Loucy (cell line): ENCODE data around the gene GNAQ.

ENCODE experiments used
- H2AFZ ChIP-seq: fragments of 200-600 bp; sonication (generic); 2 replicates; pipeline ENCODE4 v1.6.0; 2016; ENCODE audit warnings: antibody characterized with exemption, mild to moderate bottlenecking, low read length, moderate library complexity
- H3F3A ChIP-seq: fragments of 200-600 bp; 2 replicates; pipeline ENCODE4 v1.6.0; 2016; ENCODE audit warnings: antibody characterized with exemption, low read depth, mild to moderate bottlenecking
- H3K27me3 ChIP-seq: fragments of 200-600 bp; sonication (generic); 2 replicates; pipeline ENCODE4 v1.6.1; 2014; ENCODE audit warnings: low read length, mild to moderate bottlenecking; ENCODE audit not compliant: insufficient read depth, poor library complexity, severe bottlenecking
- H3K36me3 ChIP-seq: fragments of 200-600 bp; sonication (generic); 2 replicates; pipeline ENCODE4 v1.6.1; 2016; ENCODE audit warnings: low read length; ENCODE audit not compliant: insufficient read depth
- H3K4me1 ChIP-seq: fragments of 200-600 bp; sonication (generic); 2 replicates; pipeline ENCODE4 v1.5.1; 2014; ENCODE audit warnings: low read length, mild to moderate bottlenecking; ENCODE audit not compliant: insufficient read depth, poor library complexity, severe bottlenecking
- H3K4me2 ChIP-seq: fragments of 200-600 bp; sonication (generic); 2 replicates; pipeline ENCODE4 v1.6.0; 2014; ENCODE audit warnings: antibody characterized with exemption, low read length, low read depth, mild to moderate bottlenecking; ENCODE audit not compliant: poor library complexity, severe bottlenecking
- H3K4me3 ChIP-seq: fragments of 200-600 bp; sonication (generic); 2 replicates; pipeline ENCODE4 v1.5.1; 2014; ENCODE audit warnings: low read length, mild to moderate bottlenecking, mixed read lengths; ENCODE audit not compliant: poor library complexity, severe bottlenecking
- H3K79me2 ChIP-seq: fragments of 200-600 bp; sonication (generic); 2 replicates; pipeline ENCODE4 v1.6.1; 2014; ENCODE audit warnings: low read length; ENCODE audit not compliant: insufficient read depth
- H3K9ac ChIP-seq: fragments of 200-600 bp; sonication (generic); 2 replicates; pipeline ENCODE4 v1.6.0; 2014; ENCODE audit warnings: mild to moderate bottlenecking, low read depth, low read length, moderate library complexity; ENCODE audit not compliant: poor library complexity, severe bottlenecking
- H3K9me2 ChIP-seq: fragments of 200-600 bp; sonication (generic); replicated peaks from 2 replicates; pipeline ENCODE4 v1.6.1; 2016; ENCODE audit warnings: low read depth, low read length, mixed read lengths
- H3K9me3 ChIP-seq: fragments of 200-600 bp; sonication (generic); 2 replicates; pipeline ENCODE4 v1.6.1; 2014; ENCODE audit warnings: mild to moderate bottlenecking, antibody characterized with exemption, low read length, low read depth; ENCODE audit not compliant: insufficient read depth
- H4K20me1 ChIP-seq: fragments of 200-600 bp; sonication (generic); 2 replicates; pipeline ENCODE4 v1.6.0; 2014; ENCODE audit warnings: antibody characterized with exemption, low read length, mild to moderate bottlenecking; ENCODE audit not compliant: insufficient read depth, poor library complexity, severe bottlenecking
- EZH2phosphoT487 ChIP-seq: fragments of 200-600 bp; IDR thresholded peaks from 2 replicates; pipeline ENCODE4 v1.6.1; 2018; ENCODE audit warnings: antibody characterized with exemption, mild to moderate bottlenecking, moderate library complexity, borderline replicate concordance
- TF ChIP-seq, protein P1 (sequence below): fragments of 200-600 bp; sonication (generic); conservative IDR thresholded peaks from 2 replicates; pipeline ENCODE4 v1.5.1; 2014; ENCODE audit warnings: mild to moderate bottlenecking, antibody characterized with exemption, low read length

Gene GNAQ

DNA sequence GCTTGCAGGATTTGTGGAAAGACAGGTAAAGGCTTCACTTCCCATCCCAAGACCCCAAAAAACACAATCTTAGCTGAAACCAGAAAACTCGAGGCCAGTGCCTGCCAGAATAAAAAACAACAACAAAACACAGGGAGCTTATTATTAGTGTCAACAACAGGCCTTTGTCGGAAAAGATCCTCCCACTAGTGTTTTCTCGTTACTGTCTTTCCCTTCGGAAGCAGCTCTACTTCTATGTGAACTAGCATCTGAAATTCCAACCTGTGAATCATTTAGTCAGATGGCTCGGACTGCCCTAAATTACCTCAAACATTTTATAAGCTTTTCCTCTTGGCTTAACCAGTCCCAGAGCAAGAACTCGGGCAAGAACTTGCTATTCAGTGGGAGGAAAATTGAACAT is 261.3 kb downstream of the GNAQ start:
- H3K27me3 ChIP-seq: no peaks in the 10 kb centered on the region
- no peak overlapping the region for H3K4me2 ChIP-seq
- no peaks in the 10 kb centered on the region for H3K9me2 ChIP-seq
- H3K4me1 ChIP-seq: no peaks in the 10 kb centered on the region
- no peak overlapping the region for H2AFZ ChIP-seq
- no peaks in the 10 kb centered on the region for H3K9me3 ChIP-seq
- peaks cover 14% of the 10 kb centered on the region for H3K79me2 ChIP-seq
- peaks cover 47% of the 10 kb centered on the region for H3K36me3 ChIP-seq
- peaks cover 8% of the 10 kb centered on the region for H4K20me1 ChIP-seq
- TF ChIP-seq, protein P1, sequence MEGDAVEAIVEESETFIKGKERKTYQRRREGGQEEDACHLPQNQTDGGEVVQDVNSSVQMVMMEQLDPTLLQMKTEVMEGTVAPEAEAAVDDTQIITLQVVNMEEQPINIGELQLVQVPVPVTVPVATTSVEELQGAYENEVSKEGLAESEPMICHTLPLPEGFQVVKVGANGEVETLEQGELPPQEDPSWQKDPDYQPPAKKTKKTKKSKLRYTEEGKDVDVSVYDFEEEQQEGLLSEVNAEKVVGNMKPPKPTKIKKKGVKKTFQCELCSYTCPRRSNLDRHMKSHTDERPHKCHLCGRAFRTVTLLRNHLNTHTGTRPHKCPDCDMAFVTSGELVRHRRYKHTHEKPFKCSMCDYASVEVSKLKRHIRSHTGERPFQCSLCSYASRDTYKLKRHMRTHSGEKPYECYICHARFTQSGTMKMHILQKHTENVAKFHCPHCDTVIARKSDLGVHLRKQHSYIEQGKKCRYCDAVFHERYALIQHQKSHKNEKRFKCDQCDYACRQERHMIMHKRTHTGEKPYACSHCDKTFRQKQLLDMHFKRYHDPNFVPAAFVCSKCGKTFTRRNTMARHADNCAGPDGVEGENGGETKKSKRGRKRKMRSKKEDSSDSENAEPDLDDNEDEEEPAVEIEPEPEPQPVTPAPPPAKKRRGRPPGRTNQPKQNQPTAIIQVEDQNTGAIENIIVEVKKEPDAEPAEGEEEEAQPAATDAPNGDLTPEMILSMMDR: no peak
- no peak for TF ChIP-seq EZH2phosphoT487
- H3K4me3 ChIP-seq: no peak overlapping the region
- H3K9ac ChIP-seq: no peak overlapping the region
- H3F3A ChIP-seq: no peaks in the 10 kb centered on the region

DNA sequence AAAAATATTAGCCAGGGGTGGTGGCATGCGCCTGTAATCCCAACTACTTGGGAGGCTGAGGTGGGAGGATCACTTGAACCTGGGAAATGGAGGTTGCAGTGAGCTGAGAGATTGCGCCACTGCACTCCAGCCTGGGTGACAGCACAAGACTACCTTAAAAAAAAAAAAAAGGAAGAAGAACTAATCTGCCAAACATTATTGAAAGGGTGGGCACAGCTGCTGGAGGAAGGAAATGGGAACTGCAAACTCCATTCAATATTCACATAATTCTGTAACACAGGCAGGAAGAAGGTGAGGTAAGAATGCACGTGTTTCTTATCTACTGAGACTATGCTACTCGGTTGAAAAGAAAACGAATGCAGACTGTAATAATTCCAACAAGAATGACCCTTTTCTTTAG is 262.4 kb downstream of the GNAQ start:
- H3K9me3 ChIP-seq: no peaks in the 10 kb centered on the region
- H3K9ac ChIP-seq: no peak overlapping the region
- H3K4me3 ChIP-seq: no peak overlapping the region
- no peaks in the 10 kb centered on the region for H3K4me1 ChIP-seq
- peaks cover 48% of the 10 kb centered on the region for H3K36me3 ChIP-seq
- peaks cover 12% of the 10 kb centered on the region for H3K79me2 ChIP-seq
- H2AFZ ChIP-seq: no peak overlapping the region
- no peaks in the 10 kb centered on the region for H3K27me3 ChIP-seq
- H3K4me2 ChIP-seq: no peak overlapping the region
- no peaks in the 10 kb centered on the region for H3F3A ChIP-seq
- no peaks in the 10 kb centered on the region for H3K9me2 ChIP-seq
- TF ChIP-seq, protein P1: no peak
- TF ChIP-seq EZH2phosphoT487: no peak
- peaks cover 8% of the 10 kb centered on the region for H4K20me1 ChIP-seq

DNA sequence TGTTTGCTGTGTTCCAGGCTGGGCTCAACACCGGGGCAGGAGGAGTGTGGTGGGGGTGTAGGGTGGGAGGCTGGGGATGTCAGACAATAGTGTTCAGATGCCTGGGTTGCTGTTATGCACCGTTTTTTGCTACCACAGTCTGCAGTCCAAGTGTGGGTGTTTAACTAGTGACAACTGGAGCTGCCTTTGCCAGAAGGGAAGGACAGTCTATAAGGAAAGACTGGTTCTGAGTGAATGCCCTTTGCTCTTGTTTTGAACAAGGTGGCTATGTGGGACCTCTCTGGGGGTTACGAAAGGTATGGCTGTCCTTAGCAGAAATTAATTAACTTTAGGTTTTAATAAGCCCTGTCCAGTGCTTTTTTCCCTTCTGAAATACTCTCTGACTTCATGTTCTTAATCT is 265.0 kb downstream of the GNAQ start:
- no peaks in the 10 kb centered on the region for H3K9me3 ChIP-seq
- TF ChIP-seq EZH2phosphoT487: no peak
- TF ChIP-seq, protein P1: no peak
- H3K4me2 ChIP-seq: no peak overlapping the region
- H3K9me2 ChIP-seq: no peaks in the 10 kb centered on the region
- H3K4me1 ChIP-seq: no peaks in the 10 kb centered on the region
- H3F3A ChIP-seq: no peaks in the 10 kb centered on the region
- no peak overlapping the region for H3K4me3 ChIP-seq
- peaks cover 19% of the 10 kb centered on the region for H3K79me2 ChIP-seq
- peaks cover 41% of the 10 kb centered on the region for H3K36me3 ChIP-seq
- H3K9ac ChIP-seq: no peak overlapping the region
- no peaks in the 10 kb centered on the region for H4K20me1 ChIP-seq
- H3K27me3 ChIP-seq: no peaks in the 10 kb centered on the region
- H2AFZ ChIP-seq: no peak overlapping the region
